Kidney epithelial cell (primary cell): Measurements from ENCODE around the gene UBALD1. TPM values are rescaled to one million over a fixed set of nuclear protein-coding genes. Genes with fewer than 3 reads are reported as not detected.
A peak's percentile ranks its signal among the peaks of the same experiment; 100 is the strongest.

ENCODE experiments used
- DNase-seq: peaks from one replicate; pipeline ENCODE4 v3.0.0-alpha.2; 2010; ENCODE audit warnings: low read depth
- H3K27me3 ChIP-seq: 2 replicates; pipeline ENCODE4 v1.6.0; 2011; ENCODE audit warnings: low read length; ENCODE audit not compliant: control insufficient read depth, insufficient read depth
- H3K36me3 ChIP-seq: 2 replicates; pipeline ENCODE4 v1.5.1; 2011; ENCODE audit warnings: low read length; ENCODE audit not compliant: control insufficient read depth, insufficient read depth
- H3K4me3 ChIP-seq: 2 replicates; pipeline ENCODE4 v1.5.1; 2011; ENCODE audit warnings: low read depth, mild to moderate bottlenecking, control low read depth, low read length
- CTCF ChIP-seq: IDR thresholded peaks from 2 replicates; pipeline ENCODE4 v1.5.1; 2011; ENCODE audit warnings: mild to moderate bottlenecking, moderate library complexity, low read length, control low read depth, inconsistent platforms; ENCODE audit not compliant: insufficient read depth, poor library complexity, severe bottlenecking
- total RNA-seq: library from RNA; depleted of rRNA; stranded (reverse); fragments of >200 nt; gene quantifications from 2 replicates; pipeline ENCODE4 v1.2.3, GENCODE V29; 2015

Gene UBALD1
- total RNA-seq, 1 donor from 2014 or later, result 8.9 TPM

DNA sequence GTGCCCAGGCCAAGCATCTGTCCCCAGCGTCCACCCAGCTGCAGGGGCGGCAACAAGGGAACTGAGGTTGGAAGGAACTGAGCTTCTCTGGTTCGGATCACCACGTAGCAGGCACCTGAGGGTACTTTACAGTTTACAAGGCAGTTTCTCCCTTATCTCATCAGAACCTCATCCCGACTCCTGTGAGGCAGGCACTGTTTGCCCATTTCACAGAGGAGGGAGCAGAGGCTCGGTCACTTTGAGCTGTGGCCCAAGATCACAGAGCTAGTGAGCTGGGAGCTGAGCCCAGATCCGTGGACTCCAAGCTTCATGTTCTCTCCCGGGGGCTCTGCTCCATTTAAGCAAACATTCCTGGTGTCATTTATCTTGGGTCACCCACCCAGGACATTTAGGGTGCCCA lies 15.1 kb downstream of the UBALD1 start:
- H3K4me3 ChIP-seq, result no peak overlapping the region
- TF ChIP-seq CTCF, result no peak
- no peaks in the 10 kb centered on the region for H3K36me3 ChIP-seq
- no peak for DNase-seq
- peaks cover 31% of the 10 kb centered on the region for H3K27me3 ChIP-seq

GRCh38 chr16:4599037-4599436 lies 15.7 kb downstream of the UBALD1 start:
- no peak for DNase-seq

GRCh38 chr16:4597174-4597573 lies 17.5 kb downstream of the UBALD1 start:
- Histone ChIP-seq H3K27me3 (peaks cover 23% of the 10 kb centered on the region), H3K36me3 (no peaks in the 10 kb centered on the region), H3K4me3 (no peak overlapping the region)
- DNase-seq, result peak; percentile 43
- TF ChIP-seq CTCF, result no peak

More at GRCh38 chr16:4599037-4599436, 15.7 kb downstream of the UBALD1 start:
- TF ChIP-seq CTCF, result no peak
- peaks cover 31% of the 10 kb centered on the region for H3K27me3 ChIP-seq
- no peak overlapping the region for H3K4me3 ChIP-seq
- no peaks in the 10 kb centered on the region for H3K36me3 ChIP-seq

DNA sequence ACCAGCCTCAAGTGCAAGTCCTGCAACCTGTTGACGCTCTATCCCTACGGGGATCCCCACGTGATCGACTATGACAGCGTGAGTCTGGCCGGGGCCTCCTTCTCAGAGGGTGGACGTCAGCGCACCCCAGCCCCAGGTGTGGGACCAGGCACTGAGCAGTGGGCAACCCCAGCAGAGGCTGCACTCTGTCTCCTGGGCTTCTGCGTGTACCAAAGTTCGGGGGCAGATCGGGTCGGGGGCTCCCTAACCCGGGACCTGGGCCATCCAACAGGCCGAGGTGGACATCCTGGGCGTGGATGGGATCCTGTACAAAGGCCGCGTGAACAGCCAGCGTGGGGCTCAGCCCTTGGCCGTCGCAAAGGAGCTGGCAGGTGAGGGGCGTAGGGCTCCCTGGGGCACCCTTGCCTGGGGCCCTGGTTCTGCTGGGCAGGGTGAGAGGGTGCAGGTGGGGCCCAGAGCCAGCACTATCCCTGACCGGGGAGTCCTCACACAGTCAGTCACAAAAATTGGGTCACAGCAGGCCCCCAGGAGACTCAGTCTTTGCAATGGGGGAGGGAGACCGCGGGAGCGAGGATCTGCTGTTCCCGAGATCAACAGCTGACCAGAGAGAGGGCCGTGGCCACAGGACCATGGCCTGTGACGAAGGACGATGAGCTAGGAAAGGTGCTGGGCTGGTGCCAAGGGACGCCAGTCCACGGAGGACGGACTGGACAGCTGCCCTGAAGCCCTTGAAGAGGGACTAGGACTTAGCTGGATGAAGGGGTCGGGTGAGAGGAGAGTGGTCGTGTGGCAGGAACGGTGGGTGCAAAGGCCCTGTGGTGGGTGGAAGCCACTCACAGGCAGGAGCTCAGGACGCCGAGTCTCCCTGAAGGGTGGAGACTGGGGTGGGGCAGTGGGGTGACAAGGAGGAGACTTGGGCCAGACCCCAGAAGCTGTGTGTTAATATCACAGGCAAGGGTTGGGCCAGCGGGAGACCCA lies 20.0 kb downstream of the UBALD1 start:
- no peak for DNase-seq
- TF ChIP-seq CTCF, result no peak

GRCh38 chr16:4593086-4593485 lies 21.6 kb downstream of the UBALD1 start:
- Histone ChIP-seq H3K27me3 (peaks cover 6% of the 10 kb centered on the region), H3K4me3 (no peak overlapping the region), H3K36me3 (no peaks in the 10 kb centered on the region)
- no peak for DNase-seq
- no peak for TF ChIP-seq CTCF

More for the DNA sequence above, 20.0 kb downstream of the UBALD1 start:
- Histone ChIP-seq H3K4me3 (no peak overlapping the region), H3K36me3 (no peaks in the 10 kb centered on the region), H3K27me3 (peaks cover 12% of the 10 kb centered on the region)
